ENCODE results near the gene TFAP2A. TPM values are rescaled to one million over a fixed set of nuclear protein-coding genes. Genes with fewer than 3 reads are reported as not detected.

TFAP2A gene
- total RNA-seq, 1 donor from 2014 or later, result 0.39 TPM

DNA sequence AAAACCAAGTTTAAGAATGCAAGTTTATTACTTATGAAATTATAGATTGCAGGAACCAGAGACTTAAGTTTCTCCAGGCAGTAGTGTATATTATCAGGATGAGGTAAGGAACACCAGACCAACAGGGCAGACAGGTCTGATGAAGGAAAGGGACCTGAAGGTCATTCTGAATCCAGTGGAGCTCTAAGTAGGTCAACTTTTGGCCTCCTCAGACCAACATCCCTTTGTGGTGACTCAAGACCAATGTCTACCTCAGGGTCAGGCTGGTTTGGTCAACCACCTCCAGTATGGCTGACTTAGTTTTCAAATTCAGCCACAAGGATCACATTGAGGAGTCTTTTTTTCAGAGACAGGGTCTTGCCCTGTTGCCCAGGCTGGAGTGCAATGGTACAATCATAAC is 38.7 kb upstream of the TFAP2A start:
- H3K4me2 ChIP-seq, result no peak overlapping the region
- H3K4me3 ChIP-seq, result no peak overlapping the region
- no peak overlapping the region for H3K27ac ChIP-seq
- TF ChIP-seq, protein P1, sequence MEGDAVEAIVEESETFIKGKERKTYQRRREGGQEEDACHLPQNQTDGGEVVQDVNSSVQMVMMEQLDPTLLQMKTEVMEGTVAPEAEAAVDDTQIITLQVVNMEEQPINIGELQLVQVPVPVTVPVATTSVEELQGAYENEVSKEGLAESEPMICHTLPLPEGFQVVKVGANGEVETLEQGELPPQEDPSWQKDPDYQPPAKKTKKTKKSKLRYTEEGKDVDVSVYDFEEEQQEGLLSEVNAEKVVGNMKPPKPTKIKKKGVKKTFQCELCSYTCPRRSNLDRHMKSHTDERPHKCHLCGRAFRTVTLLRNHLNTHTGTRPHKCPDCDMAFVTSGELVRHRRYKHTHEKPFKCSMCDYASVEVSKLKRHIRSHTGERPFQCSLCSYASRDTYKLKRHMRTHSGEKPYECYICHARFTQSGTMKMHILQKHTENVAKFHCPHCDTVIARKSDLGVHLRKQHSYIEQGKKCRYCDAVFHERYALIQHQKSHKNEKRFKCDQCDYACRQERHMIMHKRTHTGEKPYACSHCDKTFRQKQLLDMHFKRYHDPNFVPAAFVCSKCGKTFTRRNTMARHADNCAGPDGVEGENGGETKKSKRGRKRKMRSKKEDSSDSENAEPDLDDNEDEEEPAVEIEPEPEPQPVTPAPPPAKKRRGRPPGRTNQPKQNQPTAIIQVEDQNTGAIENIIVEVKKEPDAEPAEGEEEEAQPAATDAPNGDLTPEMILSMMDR (IDR thresholded peaks at IDR 0.05), result no peak
- TF ChIP-seq EZH2phosphoT487 (IDR thresholded peaks at IDR 0.05) (no peak), EZH2 (IDR thresholded peaks at IDR 0.05) (no peak)
- no peaks in the 10 kb centered on the region for H3K36me3 Mint-ChIP-seq
- H3K79me2 ChIP-seq (ENCODE audit: low read depth), result no peaks in the 10 kb centered on the region
- H3K4me1 ChIP-seq, result no peaks in the 10 kb centered on the region
- no peaks in the 10 kb centered on the region for H3K4me1 Mint-ChIP-seq
- H3F3A ChIP-seq (ENCODE audit: low read depth), result no peaks in the 10 kb centered on the region
- H2AFZ ChIP-seq (replicated peaks), result no peak overlapping the region
- no peaks in the 10 kb centered on the region for H3K36me3 ChIP-seq
- peaks cover 2% of the 10 kb centered on the region for H3K27me3 Mint-ChIP-seq (ENCODE audit: insufficient read depth, low read depth)
- H3K9ac ChIP-seq, result no peak overlapping the region
- H3K4me3 Mint-ChIP-seq, result no peak overlapping the region
- H3K27me3 ChIP-seq, result no peaks in the 10 kb centered on the region
- no peaks in the 10 kb centered on the region for H3K9me3 ChIP-seq (ENCODE audit: low read depth)
- no peak for DNase-seq (ENCODE audit: low spot score)
- H3K27ac Mint-ChIP-seq, result no peak overlapping the region
- no peaks in the 10 kb centered on the region for H3K9me3 Mint-ChIP-seq
- no peaks in the 10 kb centered on the region for H4K20me1 ChIP-seq (ENCODE audit: low read depth)

DNA sequence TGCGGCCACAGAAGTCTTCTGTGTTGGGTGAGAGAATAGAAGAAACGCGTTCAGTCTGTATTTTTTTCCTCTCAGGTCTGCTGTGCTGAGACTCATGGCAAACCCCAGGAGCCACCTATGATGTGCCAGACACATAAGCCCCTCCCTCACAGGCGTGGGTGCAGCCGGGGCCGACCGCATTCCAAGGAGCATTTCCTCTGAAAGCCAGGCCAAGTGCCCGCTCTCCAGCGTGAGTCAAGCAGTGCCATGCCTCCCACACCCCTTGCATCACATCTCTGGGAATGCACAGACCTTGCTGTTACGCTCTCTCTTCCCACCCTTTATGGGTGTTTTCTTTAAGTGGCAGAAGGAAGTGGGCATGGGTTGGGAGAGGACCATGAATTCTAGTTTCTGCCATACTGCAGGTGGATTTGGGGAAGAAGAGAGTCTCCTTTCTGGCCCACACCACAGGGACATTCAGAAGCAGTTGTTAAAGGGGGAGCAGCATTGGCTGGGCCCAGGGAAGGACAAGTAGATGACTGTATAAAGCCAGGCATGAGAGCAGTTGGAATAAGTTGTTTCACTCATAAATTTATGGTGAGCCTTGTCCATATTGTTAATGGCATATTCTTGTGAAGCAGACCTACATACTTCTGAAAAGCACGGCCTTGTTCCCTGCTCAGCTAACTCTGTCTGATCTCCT is 37.1 kb upstream of the TFAP2A start:
- Histone ChIP-seq H4K20me1 (ENCODE audit: low read depth) (no peaks in the 10 kb centered on the region), H2AFZ (replicated peaks) (peak overlapping the region; percentile 3), H3F3A (ENCODE audit: low read depth) (no peaks in the 10 kb centered on the region), H3K9me3 (ENCODE audit: low read depth) (no peaks in the 10 kb centered on the region), H3K4me2 (no peak overlapping the region), H3K27me3 (no peaks in the 10 kb centered on the region), H3K27ac (no peak overlapping the region), H3K9ac (no peak overlapping the region), H3K4me3 (no peak overlapping the region), H3K36me3 (no peaks in the 10 kb centered on the region), H3K4me1 (no peaks in the 10 kb centered on the region), H3K79me2 (ENCODE audit: low read depth) (no peaks in the 10 kb centered on the region)
- H3K9me3 Mint-ChIP-seq, result no peaks in the 10 kb centered on the region
- TF ChIP-seq, protein P1 (IDR thresholded peaks at IDR 0.05), result no peak
- TF ChIP-seq EZH2 (IDR thresholded peaks at IDR 0.05), result no peak
- no peak for TF ChIP-seq EZH2phosphoT487 (IDR thresholded peaks at IDR 0.05)
- H3K27ac Mint-ChIP-seq, result no peak overlapping the region
- H3K36me3 Mint-ChIP-seq, result no peaks in the 10 kb centered on the region
- DNase-seq (ENCODE audit: low spot score), result no peak
- H3K27me3 Mint-ChIP-seq (ENCODE audit: insufficient read depth, low read depth), result peaks cover 2% of the 10 kb centered on the region
- no peak overlapping the region for H3K4me3 Mint-ChIP-seq
- no peaks in the 10 kb centered on the region for H3K4me1 Mint-ChIP-seq

DNA sequence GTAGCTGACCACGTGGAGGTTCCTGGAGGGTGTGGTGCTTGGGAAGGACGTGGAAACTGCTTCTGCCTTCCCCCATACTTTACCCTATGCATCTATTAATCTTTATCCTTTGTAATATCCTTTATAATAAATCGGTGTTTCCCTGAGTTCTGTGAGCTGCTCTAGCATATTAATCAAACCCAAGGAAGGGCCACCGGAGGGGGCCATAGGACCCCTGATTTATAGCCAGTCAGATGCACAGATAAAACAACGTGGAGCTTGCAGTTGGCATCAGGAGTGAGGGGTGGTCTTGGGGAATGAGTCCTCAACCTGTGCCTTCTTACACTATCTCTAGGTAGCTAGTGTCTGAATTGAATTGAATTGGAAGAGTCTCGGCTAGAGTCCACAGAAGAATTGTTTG is 36.5 kb upstream of the TFAP2A start:
- Histone ChIP-seq H3K4me2 (no peak overlapping the region), H2AFZ (replicated peaks) (no peak overlapping the region), H3F3A (ENCODE audit: low read depth) (no peaks in the 10 kb centered on the region), H4K20me1 (ENCODE audit: low read depth) (no peaks in the 10 kb centered on the region), H3K9ac (no peak overlapping the region), H3K9me3 (ENCODE audit: low read depth) (no peaks in the 10 kb centered on the region), H3K79me2 (ENCODE audit: low read depth) (no peaks in the 10 kb centered on the region), H3K36me3 (no peaks in the 10 kb centered on the region), H3K27ac (no peak overlapping the region), H3K4me1 (no peaks in the 10 kb centered on the region), H3K4me3 (no peak overlapping the region), H3K27me3 (no peaks in the 10 kb centered on the region)
- TF ChIP-seq EZH2phosphoT487 (IDR thresholded peaks at IDR 0.05) (no peak), EZH2 (IDR thresholded peaks at IDR 0.05) (no peak)
- TF ChIP-seq, protein P1 (IDR thresholded peaks at IDR 0.05), result peak; percentile 29
- DNase-seq (ENCODE audit: low spot score), result no peak
- Mint-ChIP-seq H3K27me3 (ENCODE audit: insufficient read depth, low read depth) (peaks cover 2% of the 10 kb centered on the region), H3K4me1 (no peaks in the 10 kb centered on the region), H3K36me3 (no peaks in the 10 kb centered on the region), H3K9me3 (no peaks in the 10 kb centered on the region), H3K27ac (no peak overlapping the region), H3K4me3 (no peak overlapping the region)

Measured in neural progenitor cell (in vitro differentiated cells).